NCI-H1092 (cell line): ENCODE data around the gene SPTBN5.

ENCODE experiments used
- DNase-seq: peaks from one replicate; lab custom pipeline; 2025; lab: John Stamatoyannopoulos, UW

SPTBN5 gene

DNA sequence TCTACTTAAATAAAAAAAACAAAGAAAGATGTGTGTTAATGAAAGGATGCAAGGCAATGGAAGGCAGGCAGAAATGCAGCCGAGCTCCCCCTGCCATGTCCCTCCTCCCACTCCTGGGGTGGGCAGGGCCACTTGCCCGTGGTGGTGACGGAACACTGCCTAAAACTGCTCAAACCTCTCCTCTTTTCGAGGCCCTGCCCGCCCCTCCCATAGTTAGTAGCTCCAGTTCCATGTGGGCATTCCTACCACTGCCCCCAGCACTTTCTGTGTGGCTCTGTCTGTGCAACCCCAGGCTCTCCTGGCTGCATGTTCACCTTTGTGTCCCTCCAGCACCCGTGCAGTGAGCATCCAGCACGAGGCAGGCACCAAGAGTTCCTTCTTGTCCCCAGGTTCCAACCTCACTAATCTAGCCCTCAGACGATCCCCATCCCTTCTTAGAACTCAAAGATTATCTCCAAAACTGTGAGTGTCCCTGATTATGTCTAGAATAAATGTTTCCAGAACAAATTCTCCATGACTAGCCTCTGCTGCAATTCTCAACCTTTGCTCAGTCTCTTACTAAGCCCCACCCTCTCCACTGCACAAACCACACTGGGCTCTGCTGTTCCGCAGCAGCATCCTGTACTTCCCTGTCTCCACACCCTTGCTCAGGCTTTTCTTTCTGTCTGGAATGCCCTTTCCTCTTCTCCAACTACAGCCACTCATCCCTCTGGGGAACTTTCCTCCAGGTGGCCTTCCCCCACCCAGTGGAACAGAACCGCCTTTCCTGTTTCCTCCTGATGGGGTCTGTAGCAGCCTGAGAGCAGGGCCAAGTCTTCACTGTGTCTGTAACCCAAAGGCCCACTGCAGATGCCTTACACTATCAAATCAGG lies 32.6 kb upstream of the SPTBN5 start:
- no peak for DNase-seq

GRCh38 chr15:41925086-41925608 lies 31.3 kb upstream of the SPTBN5 start:
- no peak for DNase-seq

DNA sequence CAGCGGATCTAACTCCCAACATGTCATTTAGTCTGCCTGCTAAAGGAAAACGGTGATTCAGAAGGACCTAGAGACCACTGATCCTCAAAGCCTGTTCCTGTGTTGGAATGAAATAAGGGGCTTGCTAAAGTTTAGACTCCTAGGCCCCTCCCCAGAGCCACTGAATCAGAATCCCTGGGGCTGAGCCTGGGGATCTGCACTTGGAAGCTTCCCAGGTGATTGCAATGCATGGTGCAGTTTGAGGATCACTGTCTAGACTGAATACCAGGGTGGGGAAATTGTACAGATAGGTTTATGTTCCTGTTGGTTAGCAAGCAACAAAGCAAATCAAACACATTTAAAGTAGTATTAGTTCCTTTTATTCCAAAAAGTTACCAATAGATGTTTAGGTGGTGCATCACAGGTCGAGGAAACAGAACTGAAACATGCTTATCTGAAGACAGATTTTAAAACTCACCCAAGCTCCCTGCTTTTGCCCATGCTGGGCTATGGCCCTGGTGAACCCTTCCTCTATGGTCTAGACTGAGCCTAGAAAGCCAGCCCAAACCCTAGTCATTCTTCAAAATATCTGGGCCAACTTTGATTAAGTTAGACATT lies 29.6 kb upstream of the SPTBN5 start:
- no peak for DNase-seq

DNA sequence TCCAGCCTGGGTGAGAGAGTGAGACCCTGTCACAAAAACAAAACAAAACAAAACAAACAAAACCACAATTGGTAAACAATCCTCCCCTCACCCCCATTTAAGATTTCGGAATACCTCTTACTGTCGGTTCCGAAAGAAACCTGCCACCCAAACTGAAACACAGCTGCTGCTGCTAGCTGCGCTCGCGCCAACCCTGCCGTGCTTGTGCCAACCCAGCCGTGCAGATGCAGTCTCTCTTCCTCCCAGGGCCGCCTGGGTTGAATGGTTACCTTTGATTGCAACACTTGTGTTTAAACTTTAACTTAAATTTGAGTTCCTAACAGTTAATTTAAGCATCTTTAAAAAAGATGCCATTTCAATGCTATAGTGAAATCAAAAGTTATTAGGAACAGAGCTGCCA lies 28.5 kb upstream of the SPTBN5 start:
- no peak for DNase-seq

DNA sequence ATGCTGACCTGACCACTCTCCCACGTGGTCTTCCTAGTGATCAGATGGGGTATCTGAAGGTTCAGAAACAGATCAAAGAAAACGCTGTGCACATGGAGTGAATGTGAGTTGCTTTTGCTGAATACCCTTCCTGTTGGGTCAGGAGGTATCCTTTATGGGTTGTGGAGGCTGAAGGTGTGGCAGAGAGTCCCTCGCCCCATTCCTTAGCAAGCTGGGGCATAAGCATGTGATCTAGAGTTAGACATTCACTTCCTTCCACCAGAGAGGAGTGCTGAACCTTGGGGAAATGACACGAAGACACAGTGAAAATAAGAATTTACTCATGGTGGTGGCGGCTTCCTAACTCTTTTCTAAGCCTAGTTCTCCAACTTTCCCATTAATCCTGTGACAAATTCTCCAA lies 27.8 kb upstream of the SPTBN5 start:
- DNase-seq = no peak

GRCh38 chr15:41921167-41921566 lies 27.3 kb upstream of the SPTBN5 start:
- DNase-seq = no peak

DNA sequence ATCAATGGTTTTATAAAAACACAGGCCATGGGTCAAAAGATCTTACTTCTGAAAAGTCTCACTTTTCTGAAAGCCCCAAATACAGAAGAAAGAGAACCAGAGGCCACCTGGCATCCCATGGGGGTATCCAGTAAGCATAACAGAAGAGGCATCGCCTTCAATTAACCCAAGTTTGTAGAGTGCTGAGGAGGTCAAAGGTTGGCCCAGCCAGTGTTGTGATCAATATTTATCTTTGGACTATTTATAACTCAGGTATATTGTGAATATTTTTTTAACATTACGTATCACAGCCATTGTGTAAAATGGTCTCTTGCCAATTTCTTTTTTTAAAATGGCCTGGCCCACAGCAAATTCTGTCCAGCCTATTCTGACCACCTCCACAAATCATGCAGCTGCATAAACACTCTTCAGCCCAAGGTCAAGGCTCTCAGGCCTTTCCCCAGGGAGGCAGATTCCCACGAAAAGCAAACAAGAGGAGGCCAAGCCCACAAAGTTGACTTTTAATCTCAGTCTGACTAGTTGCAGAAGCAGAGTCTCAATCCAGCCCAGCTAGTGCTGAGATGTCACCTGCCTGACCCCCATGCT lies 26.2 kb upstream of the SPTBN5 start:
- DNase-seq = no peak

DNA sequence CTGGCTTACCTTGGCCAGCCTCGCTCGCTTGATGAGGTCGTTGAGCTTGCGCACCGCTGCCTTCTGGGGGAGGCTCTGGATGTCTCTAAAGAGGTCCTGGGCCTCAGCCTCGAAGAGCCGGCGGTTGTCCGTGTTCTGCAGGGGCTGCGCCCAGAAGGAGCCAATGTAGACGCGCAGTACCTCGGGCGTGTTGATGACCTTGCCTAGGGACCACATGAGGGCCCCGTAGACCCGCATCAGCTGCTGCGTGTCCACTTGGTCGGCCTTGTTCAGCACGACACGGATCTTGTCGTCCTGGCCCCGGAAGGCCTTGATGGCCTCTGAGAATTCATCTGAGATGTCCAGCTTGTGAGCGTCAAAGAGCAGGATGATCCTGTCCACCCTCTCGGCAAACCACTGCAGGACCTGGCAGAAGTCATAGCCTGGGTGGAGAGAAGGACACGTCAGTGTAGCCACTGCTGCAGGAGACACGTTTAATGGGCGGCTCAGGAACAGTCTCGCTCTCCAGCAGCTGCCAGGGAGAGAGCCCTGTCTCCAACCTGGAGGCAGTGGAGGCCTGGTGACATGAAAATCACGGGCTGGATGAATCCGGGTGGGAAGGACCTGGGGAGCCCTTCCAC lies 25.5 kb upstream of the SPTBN5 start:
- DNase-seq = no peak

- DNase-seq = no peak
Measured at GRCh38 chr15:41918506-41919126, 24.8 kb upstream of the SPTBN5 start.

DNA sequence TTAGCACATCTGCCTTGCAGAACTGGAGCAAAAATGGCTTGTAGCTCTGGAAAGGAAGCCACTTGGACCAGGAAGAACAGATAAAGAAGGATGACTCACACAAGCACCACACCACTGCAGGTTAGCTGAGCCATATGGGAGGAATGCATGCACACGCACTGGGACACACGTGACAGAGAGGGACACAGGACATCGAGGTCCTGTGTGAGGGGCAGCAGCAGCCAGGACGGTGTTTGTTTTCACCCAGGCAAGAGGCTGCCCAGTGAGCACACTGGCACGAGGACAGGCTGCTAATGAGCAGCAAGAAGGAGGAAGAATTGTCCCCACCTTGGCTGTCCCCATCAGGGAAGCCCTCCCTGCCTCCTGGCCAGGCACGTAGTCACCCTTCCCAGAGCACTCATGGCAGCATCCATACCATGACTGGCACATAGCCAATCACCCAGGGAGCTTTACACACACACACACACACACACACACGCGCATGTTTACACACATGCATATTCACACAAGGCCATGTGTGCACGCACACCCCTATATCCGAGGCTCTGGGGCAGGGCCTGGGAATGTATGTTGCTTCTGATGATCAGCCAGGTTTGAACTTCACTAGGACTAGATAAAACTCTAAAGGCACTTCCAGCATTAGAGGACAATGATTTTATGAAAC lies 24.0 kb upstream of the SPTBN5 start:
- no peak for DNase-seq

- no peak for DNase-seq
Measured at GRCh38 chr15:41915255-41915994, 21.6 kb upstream of the SPTBN5 start.

DNA sequence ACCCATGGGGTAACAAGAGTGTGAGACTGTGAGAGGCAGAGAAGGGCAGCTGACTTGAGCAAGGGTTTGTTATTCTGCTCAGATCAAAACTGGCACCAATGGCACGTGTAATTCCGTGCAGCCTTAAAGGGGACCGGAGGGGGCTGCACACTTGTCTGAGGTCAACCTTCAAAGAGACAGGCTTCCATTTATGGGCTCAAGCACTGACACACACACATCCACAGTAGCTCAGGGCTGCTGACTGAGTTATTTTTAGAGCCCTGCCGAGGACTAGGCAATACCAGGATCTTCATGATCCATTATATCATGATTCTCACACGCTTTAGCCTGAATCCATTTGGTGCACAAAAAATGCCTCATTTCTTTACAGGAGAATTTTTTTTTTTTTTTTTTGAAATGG lies 20.6 kb upstream of the SPTBN5 start:
- no peak for DNase-seq

GRCh38 chr15:41913256-41913655 lies 19.4 kb upstream of the SPTBN5 start:
- DNase-seq = no peak

- no peak for DNase-seq
Measured at GRCh38 chr15:41911691-41912345, 18.0 kb upstream of the SPTBN5 start.

- no peak for DNase-seq
Measured at GRCh38 chr15:41908736-41909461, 15.0 kb upstream of the SPTBN5 start.

DNA sequence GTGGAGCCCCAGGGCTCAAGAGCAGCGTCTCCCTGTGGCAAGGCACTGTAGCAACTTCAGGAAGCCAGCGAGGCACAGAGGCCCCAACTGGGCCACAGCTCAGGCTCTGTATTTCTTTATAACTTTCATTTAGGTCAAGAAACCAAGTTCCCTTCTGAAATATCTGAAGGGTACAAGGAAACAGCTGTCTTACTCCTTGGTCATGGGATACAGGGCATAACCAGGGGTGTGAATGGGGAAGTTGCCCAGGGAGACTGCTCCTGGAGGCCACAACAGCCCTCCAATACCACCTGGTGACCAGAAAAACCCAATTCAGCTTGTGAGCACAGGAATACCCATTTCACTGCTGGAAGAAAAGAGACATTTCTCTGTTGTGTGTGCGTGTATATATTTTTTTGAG lies 13.3 kb upstream of the SPTBN5 start:
- no peak for DNase-seq

DNA sequence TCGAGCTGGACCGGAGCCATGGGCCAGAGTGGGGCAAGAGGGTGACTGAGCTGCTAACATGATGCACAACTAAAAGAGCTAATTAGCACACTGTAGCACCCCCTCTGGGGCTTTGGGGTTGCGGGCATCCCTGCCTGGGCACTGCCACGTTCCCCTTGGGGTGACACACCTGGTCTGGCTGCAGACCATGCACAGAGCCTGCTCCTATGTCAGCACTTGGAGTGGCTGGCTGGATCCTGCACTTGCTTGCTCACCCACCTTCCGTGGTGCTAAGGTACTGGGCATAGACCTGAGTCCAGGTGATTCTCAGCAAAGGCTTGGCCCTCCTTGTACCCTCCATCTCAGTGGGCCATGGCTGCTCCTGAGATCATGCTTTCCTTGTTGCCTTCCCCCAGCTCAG lies 12.8 kb upstream of the SPTBN5 start:
- no peak for DNase-seq

DNA sequence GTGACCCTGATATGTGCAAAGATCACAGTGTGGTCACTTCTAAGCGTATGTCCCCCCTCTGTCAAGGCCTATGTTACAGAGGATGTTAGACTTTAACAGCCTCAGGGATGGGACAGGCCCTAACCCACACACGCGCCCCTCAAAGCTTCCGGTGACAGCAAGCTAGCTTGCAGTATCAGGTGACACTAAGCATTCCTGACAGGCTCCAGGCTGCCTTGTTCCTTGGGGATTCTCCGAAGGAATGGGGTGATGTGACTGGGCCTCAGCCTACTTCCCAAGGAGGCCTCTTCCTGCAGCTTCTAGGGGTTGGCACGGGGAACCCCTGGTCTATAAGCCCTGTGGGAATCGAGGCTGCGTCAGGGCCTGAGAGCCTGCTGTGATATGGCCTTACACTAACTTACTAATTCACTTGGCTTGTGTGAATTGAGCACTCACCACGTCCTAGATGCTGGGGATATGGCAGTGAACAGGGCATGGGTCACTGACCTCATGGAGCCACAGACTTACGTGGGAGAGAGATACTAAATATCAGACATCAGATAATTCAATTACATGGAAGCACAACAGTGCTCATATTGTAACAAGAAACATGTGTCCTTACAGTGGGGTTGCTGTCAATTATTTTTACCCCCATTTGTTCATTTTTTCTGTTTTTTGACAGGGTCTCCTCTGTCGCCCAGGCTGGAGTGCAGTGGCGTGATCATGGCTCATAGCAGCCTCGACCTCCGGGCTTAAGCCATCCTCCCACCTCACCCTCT lies 11.4 kb upstream of the SPTBN5 start:
- DNase-seq = no peak

DNA sequence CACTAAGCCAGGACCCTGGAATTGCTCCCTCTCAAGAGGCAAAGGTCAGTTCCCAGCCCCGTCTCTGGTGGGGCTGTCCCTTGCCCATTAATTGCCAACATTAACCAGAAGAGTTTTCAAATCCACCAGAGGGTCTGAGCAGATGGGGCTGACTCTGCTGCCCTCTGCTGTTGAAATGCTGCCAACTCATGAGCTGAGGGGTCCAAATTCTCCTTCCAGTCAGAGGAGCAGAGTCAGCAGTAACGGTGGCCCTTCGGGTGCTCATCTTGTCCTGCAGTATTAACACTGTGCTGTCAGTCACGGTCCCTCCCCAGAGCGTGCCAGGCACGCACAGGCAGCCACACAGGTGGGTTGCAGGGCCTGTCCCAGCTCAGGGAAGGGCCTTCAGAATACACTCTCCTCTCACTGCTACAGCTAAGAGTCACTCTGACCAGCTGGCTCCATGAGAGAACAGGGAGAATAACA lies 10.7 kb upstream of the SPTBN5 start:
- DNase-seq = peak; percentile 39
